OCI-LY1 (cell line): Measurements from ENCODE around the gene TSEN54.

Source experiments
- H2AFZ ChIP-seq: fragments of 200-600 bp; sonication (generic), shearing (Covaris generic); 2 replicates; pipeline ENCODE4 v1.6.0; 2014; ENCODE audit warnings: antibody characterized with exemption, mild to moderate bottlenecking, low read length
- H3F3A ChIP-seq: fragments of 200-600 bp; sonication (generic), shearing (Covaris generic); 2 replicates; pipeline ENCODE4 v1.6.0; 2014; ENCODE audit warnings: mild to moderate bottlenecking, antibody characterized with exemption, low read length, moderate library complexity; ENCODE audit not compliant: insufficient read depth
- H3K27ac ChIP-seq: fragments of 200-600 bp; sonication (generic); 2 replicates; pipeline ENCODE4 v1.5.1; 2014; ENCODE audit warnings: low read length, mixed run types, mild to moderate bottlenecking, low read depth; ENCODE audit not compliant: poor library complexity, severe bottlenecking
- H3K27me3 ChIP-seq: fragments of 200-600 bp; sonication (generic); 2 replicates; pipeline ENCODE4 v1.6.0; 2014; ENCODE audit warnings: antibody characterized with exemption, mild to moderate bottlenecking, low read length, moderate library complexity; ENCODE audit not compliant: insufficient read depth
- H3K36me3 ChIP-seq: fragments of 200-600 bp; sonication (generic); 2 replicates; pipeline ENCODE4 v1.6.1; 2014; ENCODE audit warnings: mild to moderate bottlenecking, antibody characterized with exemption, low read length, moderate library complexity, mixed read lengths; ENCODE audit not compliant: insufficient read depth
- H3K4me1 ChIP-seq: fragments of 200-600 bp; sonication (generic); 2 replicates; pipeline ENCODE4 v1.5.1; 2014; ENCODE audit warnings: mild to moderate bottlenecking, low read length, moderate library complexity; ENCODE audit not compliant: insufficient read depth, severe bottlenecking
- H3K4me2 ChIP-seq: fragments of 200-600 bp; sonication (generic), shearing (Covaris generic); 2 replicates; pipeline ENCODE4 v1.6.1; 2014; ENCODE audit warnings: low read length
- H3K4me3 ChIP-seq: fragments of 200-600 bp; sonication (generic); 2 replicates; pipeline ENCODE4 v1.5.1; 2014; ENCODE audit warnings: low read length, low read depth, mild to moderate bottlenecking, mixed read lengths; ENCODE audit not compliant: poor library complexity, severe bottlenecking
- H3K79me2 ChIP-seq: fragments of 200-600 bp; shearing (Covaris generic); 2 replicates; pipeline ENCODE4 v1.6.1; 2016; ENCODE audit warnings: mixed run types, low read length, mixed read lengths; ENCODE audit not compliant: insufficient read depth
- H3K9ac ChIP-seq: fragments of 200-600 bp; sonication (generic), shearing (Covaris generic); 2 replicates; pipeline ENCODE4 v1.6.1; 2014; ENCODE audit warnings: mild to moderate bottlenecking, low read length, mixed read lengths
- H3K9me2 ChIP-seq: fragments of 200-600 bp; sonication (generic), shearing (Covaris generic); 2 replicates; pipeline ENCODE4 v1.6.1; 2014; ENCODE audit warnings: low read depth, mild to moderate bottlenecking, low read length, mixed read lengths
- H3K9me3 ChIP-seq: fragments of 200-600 bp; shearing (Covaris generic); 2 replicates; pipeline ENCODE4 v1.6.1; 2014; ENCODE audit warnings: low read length, mixed read lengths
- H4K20me1 ChIP-seq: fragments of 200-600 bp; sonication (generic), shearing (Covaris generic); 2 replicates; pipeline ENCODE4 v1.6.0; 2016; ENCODE audit warnings: mild to moderate bottlenecking, low read length; ENCODE audit not compliant: insufficient read depth
- EZH2 ChIP-seq: fragments of 200-600 bp; sonication (generic), shearing (Covaris generic); IDR thresholded peaks from 2 replicates; pipeline ENCODE4 v1.8.0; 2017; ENCODE audit warnings: borderline replicate concordance, mixed run types, mild to moderate bottlenecking, antibody characterized with exemption, low read length, moderate library complexity, mixed read lengths
- TF ChIP-seq, protein P1 (sequence below): fragments of 200-600 bp; sonication (generic), shearing (Covaris generic); IDR thresholded peaks from 2 replicates; pipeline ENCODE4 v1.5.1; 2017; ENCODE audit warnings: mild to moderate bottlenecking, antibody characterized with exemption, low read length, moderate library complexity, mixed read lengths

TSEN54 gene

GRCh38 chr17:75480281-75480680, 36.0 kb upstream of the TSEN54 start:
- Histone ChIP-seq H3K27ac (no peak overlapping the region), H3K9ac (no peak overlapping the region), H3K9me3 (no peaks in the 10 kb centered on the region), H3K27me3 (no peaks in the 10 kb centered on the region), H2AFZ (no peak overlapping the region), H4K20me1 (no peaks in the 10 kb centered on the region), H3K4me1 (no peaks in the 10 kb centered on the region), H3K4me2 (no peak overlapping the region), H3K4me3 (no peak overlapping the region), H3K9me2 (no peaks in the 10 kb centered on the region), H3K36me3 (no peaks in the 10 kb centered on the region; the same call in 1 of the 2 replicates), H3K79me2 (no peaks in the 10 kb centered on the region), H3F3A (no peaks in the 10 kb centered on the region)
- no peak for TF ChIP-seq EZH2
- TF ChIP-seq, protein P1, sequence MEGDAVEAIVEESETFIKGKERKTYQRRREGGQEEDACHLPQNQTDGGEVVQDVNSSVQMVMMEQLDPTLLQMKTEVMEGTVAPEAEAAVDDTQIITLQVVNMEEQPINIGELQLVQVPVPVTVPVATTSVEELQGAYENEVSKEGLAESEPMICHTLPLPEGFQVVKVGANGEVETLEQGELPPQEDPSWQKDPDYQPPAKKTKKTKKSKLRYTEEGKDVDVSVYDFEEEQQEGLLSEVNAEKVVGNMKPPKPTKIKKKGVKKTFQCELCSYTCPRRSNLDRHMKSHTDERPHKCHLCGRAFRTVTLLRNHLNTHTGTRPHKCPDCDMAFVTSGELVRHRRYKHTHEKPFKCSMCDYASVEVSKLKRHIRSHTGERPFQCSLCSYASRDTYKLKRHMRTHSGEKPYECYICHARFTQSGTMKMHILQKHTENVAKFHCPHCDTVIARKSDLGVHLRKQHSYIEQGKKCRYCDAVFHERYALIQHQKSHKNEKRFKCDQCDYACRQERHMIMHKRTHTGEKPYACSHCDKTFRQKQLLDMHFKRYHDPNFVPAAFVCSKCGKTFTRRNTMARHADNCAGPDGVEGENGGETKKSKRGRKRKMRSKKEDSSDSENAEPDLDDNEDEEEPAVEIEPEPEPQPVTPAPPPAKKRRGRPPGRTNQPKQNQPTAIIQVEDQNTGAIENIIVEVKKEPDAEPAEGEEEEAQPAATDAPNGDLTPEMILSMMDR: no peak

DNA sequence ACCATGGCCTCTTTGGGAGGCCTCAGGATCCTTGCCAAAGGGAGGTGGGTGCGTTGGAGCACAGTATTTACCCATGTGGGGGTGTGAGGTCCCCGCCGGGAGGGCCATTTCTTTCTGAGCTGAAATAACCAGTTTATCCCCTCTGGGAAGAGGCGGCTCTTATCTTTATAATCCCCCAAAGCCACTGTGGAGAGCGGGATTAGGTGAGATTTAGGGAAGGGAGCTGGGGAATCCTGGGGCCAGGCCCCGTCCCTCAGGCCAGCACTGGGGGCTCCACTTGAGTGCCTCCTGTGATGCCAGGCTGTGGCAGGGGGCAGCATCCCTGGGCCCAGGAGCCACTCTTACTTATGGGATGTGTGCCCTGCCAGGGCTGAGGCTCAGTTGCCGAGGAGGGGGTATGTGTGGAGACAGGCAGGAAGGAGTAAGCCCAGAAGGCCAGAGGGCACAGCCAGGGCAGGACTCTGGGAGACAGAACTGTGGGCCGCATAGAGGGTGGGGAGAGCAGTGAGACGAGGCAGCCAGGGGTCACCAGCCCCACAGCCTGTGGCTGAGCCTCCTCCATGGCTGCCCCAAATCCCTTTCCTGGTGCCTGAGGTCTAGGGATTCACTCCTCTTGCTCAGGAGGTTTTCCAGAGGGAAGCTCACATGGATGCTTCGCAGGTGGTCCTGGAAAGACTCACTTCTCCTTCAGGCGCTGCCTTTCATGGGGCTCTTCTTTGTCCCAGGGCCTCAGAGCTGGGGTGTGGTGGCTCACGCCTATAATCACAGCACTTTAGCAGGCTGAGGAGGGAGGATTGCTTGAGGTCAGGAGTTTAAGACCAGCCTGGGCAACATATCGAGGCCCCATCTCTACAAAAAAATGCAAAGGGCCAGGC, 34.9 kb upstream of the TSEN54 start:
- no peaks in the 10 kb centered on the region for H3K79me2 ChIP-seq
- no peaks in the 10 kb centered on the region for H4K20me1 ChIP-seq
- no peak overlapping the region for H3K4me3 ChIP-seq
- no peak overlapping the region for H3K9ac ChIP-seq
- H3K36me3 ChIP-seq: no peaks in the 10 kb centered on the region; the same call in 1 of the 2 replicates
- TF ChIP-seq EZH2: no peak
- TF ChIP-seq, protein P1: no peak
- no peak overlapping the region for H3K4me2 ChIP-seq
- H3K9me3 ChIP-seq: no peaks in the 10 kb centered on the region
- H3F3A ChIP-seq: no peaks in the 10 kb centered on the region
- H3K4me1 ChIP-seq: no peaks in the 10 kb centered on the region
- no peak overlapping the region for H2AFZ ChIP-seq
- H3K27ac ChIP-seq: no peak overlapping the region
- no peaks in the 10 kb centered on the region for H3K9me2 ChIP-seq
- no peaks in the 10 kb centered on the region for H3K27me3 ChIP-seq

GRCh38 chr17:75482098-75482942, 34.0 kb upstream of the TSEN54 start:
- no peaks in the 10 kb centered on the region for H4K20me1 ChIP-seq
- no peaks in the 10 kb centered on the region for H3K27me3 ChIP-seq
- no peaks in the 10 kb centered on the region for H3K79me2 ChIP-seq
- H3K27ac ChIP-seq: no peak overlapping the region
- no peak overlapping the region for H3K4me3 ChIP-seq
- no peak overlapping the region for H3K9ac ChIP-seq
- no peaks in the 10 kb centered on the region; the same call in 1 of the 2 replicates for H3K36me3 ChIP-seq
- H3K4me1 ChIP-seq: peaks cover 4% of the 10 kb centered on the region
- no peaks in the 10 kb centered on the region for H3F3A ChIP-seq
- no peaks in the 10 kb centered on the region for H3K9me3 ChIP-seq
- H3K4me2 ChIP-seq: no peak overlapping the region
- H2AFZ ChIP-seq: no peak overlapping the region
- TF ChIP-seq, protein P1: no peak
- no peak for TF ChIP-seq EZH2
- H3K9me2 ChIP-seq: no peaks in the 10 kb centered on the region
